Measurements from ENCODE around the gene FAM161B.

GRCh38 chr14:73961192-73961591, 11.3 kb upstream of the FAM161B start:
- no peak for TF ChIP-seq RAD21 (IDR thresholded peaks at IDR 0.05; ENCODE audit: low read depth)
- no peak for TF ChIP-seq CTCF (IDR thresholded peaks at IDR 0.05 in 2 of 3, conservative IDR thresholded peaks at IDR 0.05 in 1 of 3; ENCODE audit: borderline replicate concordance in 1 of 3, insufficient read depth in 1 of 3, low read depth in 2 of 3, low read length in 2 of 3)
- TF ChIP-seq REST (IDR thresholded peaks at IDR 0.05; ENCODE audit: low read depth), result no peak
- TF ChIP-seq SIN3A (IDR thresholded peaks at IDR 0.05; ENCODE audit: low read depth), result no peak
- no peak for TF ChIP-seq POLR2AphosphoS5 (IDR thresholded peaks at IDR 0.05; ENCODE audit: low read depth, low read length)
- TF ChIP-seq POLR2A (IDR thresholded peaks at IDR 0.05; ENCODE audit: borderline replicate concordance, extremely low read depth, insufficient read depth, insufficient read length), result no peak
- TF ChIP-seq ZNF274 (IDR thresholded peaks at IDR 0.05; ENCODE audit: low read depth, low read length), result no peak
- no peak for TF ChIP-seq EZH2 (IDR thresholded peaks at IDR 0.05)
- no peak for TF ChIP-seq CEBPB (IDR thresholded peaks at IDR 0.05; ENCODE audit: low read depth)
- no peak for TF ChIP-seq JUND (IDR thresholded peaks at IDR 0.05)
- no peak for TF ChIP-seq MAX (IDR thresholded peaks at IDR 0.05)
- TF ChIP-seq, protein P1, sequence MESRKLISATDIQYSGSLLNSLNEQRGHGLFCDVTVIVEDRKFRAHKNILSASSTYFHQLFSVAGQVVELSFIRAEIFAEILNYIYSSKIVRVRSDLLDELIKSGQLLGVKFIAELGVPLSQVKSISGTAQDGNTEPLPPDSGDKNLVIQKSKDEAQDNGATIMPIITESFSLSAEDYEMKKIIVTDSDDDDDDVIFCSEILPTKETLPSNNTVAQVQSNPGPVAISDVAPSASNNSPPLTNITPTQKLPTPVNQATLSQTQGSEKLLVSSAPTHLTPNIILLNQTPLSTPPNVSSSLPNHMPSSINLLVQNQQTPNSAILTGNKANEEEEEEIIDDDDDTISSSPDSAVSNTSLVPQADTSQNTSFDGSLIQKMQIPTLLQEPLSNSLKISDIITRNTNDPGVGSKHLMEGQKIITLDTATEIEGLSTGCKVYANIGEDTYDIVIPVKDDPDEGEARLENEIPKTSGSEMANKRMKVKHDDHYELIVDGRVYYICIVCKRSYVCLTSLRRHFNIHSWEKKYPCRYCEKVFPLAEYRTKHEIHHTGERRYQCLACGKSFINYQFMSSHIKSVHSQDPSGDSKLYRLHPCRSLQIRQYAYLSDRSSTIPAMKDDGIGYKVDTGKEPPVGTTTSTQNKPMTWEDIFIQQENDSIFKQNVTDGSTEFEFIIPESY (IDR thresholded peaks at IDR 0.05; ENCODE audit: extremely low read depth, insufficient replicate concordance, low read length), result no peak
- TF ChIP-seq EGR1 (IDR thresholded peaks at IDR 0.05; ENCODE audit: low read depth), result no peak

All from HCT116 (cell line).